ENCODE data around the gene TMPRSS7.

The TMPRSS7 gene

DNA sequence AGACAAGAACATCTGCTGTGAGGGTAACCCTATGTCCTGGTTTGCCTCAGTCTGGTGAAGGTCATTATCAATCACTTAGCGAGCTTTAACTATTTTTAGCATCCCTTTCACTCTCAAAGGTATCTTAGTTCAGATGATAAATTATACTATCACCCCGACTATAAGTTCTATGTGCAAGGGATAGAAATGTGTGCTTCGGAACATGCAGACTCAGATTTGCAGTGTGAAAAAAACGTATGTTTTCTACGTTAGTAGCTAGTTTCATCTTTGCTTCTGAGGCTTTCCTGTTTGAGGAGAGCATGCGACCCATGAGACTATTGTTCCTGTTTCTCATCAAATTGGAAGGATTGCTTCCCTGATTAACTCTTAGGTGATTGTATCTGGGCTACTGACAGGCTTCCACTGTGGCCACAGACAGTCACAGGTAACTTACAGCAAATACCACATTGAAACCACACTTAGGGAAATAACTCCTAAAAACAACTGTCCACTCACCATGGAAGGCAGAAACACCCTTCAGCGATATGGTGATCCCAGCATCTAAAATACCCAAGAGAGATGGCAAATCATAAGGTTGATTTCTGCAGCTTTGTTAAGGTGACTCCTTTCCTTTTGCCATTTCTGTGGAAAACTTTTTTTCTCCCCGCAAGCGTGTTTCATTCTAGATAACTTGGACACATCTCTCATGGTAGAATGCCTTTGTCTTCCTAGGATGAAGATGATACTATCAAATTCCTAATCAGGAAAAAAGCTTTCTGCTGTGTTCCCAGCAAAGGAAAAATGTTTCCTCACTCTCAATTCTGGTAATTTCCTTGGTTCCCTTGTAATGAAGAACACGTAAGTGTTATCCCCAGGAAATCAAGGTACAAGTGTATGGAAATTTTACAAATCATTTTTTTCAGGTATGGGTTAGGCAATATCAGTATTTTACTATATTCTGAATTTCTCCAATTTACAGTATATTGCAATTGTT lies 93.3 kb downstream of the TMPRSS7 start:
- H3K4me3 ChIP-seq (ENCODE audit: low read length) = no peak overlapping the region
- no peak for DNase-seq (ENCODE audit: low read depth)
- TF ChIP-seq, protein P1, sequence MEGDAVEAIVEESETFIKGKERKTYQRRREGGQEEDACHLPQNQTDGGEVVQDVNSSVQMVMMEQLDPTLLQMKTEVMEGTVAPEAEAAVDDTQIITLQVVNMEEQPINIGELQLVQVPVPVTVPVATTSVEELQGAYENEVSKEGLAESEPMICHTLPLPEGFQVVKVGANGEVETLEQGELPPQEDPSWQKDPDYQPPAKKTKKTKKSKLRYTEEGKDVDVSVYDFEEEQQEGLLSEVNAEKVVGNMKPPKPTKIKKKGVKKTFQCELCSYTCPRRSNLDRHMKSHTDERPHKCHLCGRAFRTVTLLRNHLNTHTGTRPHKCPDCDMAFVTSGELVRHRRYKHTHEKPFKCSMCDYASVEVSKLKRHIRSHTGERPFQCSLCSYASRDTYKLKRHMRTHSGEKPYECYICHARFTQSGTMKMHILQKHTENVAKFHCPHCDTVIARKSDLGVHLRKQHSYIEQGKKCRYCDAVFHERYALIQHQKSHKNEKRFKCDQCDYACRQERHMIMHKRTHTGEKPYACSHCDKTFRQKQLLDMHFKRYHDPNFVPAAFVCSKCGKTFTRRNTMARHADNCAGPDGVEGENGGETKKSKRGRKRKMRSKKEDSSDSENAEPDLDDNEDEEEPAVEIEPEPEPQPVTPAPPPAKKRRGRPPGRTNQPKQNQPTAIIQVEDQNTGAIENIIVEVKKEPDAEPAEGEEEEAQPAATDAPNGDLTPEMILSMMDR (conservative IDR thresholded peaks at IDR 0.05; ENCODE audit: low read depth, low read length) = no peak

- DNase-seq (ENCODE audit: low read depth) = no peak
- H3K4me3 ChIP-seq (ENCODE audit: low read length) = no peak overlapping the region
- TF ChIP-seq, protein P1 (conservative IDR thresholded peaks at IDR 0.05; ENCODE audit: low read depth, low read length) = no peak
Measured at GRCh38 chr3:112128843-112129727, 94.5 kb downstream of the TMPRSS7 start.

DNA sequence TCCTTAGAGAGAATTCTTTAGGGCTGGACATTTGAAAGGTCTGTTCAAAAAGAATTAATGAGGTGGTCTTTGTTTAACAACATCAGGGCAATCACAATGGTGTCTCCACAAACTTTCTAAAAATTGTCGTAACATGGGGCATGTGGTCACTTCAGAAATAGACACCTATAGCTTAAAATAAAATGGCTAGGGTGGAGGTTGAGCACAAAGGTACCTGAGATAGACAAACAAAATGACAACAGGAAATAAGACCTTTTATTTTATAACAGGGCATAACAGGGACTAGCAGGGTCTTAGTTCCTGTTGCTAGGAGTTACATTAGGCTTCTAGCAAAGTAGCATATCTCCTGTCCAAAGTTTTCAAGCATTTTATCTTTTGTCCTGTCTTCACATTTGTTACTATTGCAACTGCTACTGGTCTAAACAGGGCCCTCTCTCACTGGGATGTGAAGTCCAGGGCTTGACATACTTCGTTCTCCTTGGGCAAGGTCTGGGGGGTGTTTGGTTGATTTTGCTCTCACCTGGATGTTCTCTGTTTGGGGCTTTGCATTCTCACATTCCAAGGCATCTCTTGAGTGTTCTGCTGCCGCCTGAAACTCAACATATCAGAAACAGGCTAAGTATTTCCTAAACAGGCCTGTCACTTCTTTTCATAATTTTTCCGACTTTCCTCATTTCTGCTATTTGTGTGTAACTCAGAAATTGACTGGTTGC lies 95.5 kb downstream of the TMPRSS7 start:
- no peak overlapping the region for H3K4me3 ChIP-seq (ENCODE audit: low read length)
- TF ChIP-seq, protein P1 (conservative IDR thresholded peaks at IDR 0.05; ENCODE audit: low read depth, low read length) = no peak
- no peak for DNase-seq (ENCODE audit: low read depth)

DNA sequence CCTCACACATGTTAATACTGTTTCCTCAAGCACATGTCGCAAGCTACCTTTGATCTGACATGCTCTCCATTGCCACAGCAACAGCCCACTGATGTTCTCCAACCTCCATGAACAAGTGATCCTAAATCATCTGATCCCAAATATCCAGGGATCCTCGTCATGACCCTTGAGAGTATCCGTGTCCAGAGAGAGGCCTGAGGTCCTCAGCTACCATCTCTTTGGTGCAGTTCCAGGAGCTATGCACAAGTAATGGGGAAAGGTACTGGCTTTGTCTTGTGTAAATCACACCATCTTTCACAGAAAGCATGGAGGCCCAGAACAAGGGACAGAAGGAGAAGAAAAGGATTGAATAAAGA lies 96.1 kb downstream of the TMPRSS7 start:
- TF ChIP-seq, protein P1 (conservative IDR thresholded peaks at IDR 0.05; ENCODE audit: low read depth, low read length) = no peak
- no peak overlapping the region for H3K4me3 ChIP-seq (ENCODE audit: low read length)
- no peak for DNase-seq (ENCODE audit: low read depth)
